Measurements from ENCODE around the gene ATXN7L1.
"Not testable (repeated sequence)": the region's sequence is repeated elsewhere in the genome, so short reads cannot be mapped to it uniquely, and the experiment has no call there.

The ATXN7L1 gene

DNA sequence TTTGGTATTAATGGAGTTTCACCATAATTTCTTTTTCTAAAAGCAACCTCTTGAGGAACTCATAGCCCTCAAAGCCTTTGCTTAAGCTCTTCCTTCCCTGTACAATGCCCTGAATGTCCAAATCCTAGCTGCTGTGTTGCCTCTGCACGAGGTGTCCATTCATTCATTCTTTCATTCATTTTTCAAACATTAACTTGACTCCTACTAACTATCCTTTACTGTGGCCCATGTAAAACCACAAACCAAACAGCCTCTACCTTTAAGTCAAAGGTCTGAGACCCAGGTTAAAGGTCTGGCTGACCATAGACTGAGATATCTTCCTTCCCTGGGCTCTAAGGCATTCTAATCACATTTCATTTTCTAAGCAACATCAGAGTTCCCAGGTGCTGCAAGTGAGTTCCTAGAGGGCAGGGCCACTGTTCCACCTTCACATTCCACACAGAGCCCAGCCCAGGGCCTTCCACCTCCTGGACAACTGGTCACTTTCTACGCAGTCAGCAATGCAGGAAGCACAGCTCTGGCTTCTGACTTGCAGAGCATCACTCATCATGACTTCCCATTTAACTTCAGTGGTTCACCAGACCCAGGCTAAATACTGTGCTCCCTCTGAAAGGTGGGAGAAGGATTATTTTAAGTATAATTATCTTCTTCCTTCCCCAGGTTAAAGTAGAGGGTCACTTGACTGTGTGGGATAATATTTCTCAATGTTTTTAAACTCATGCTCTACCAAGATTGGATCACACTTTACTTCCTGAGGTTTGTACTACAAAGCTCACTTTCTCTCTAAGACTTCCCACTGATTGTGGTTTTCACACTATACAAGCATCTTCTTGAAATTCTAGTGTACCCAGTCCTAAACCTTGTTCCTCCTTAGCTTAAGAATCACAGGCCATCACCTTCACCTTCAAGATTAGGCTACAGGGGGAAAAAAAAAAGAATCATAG lies 19.1 kb downstream of the ATXN7L1 start:
- DNase-seq: no peak

DNA sequence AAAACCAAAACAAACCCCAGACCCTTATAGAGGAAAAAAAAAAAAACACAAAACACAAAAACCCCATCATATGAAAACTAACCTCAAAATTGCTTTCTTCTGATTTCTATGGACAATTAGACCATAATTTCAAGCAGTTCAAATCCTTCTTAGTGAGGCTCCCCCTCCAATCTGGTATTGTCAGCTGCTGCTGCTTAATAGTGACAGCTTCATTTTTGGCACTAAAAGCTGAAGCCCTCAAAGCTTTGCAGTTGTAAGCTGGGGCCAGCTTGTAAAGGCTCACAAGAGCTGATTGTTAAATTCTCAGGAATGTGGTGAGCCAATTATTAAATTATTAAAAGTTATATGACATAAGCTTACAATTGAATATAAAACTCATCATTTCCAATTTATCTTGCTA lies 21.9 kb downstream of the ATXN7L1 start:
- no peak for DNase-seq

DNA sequence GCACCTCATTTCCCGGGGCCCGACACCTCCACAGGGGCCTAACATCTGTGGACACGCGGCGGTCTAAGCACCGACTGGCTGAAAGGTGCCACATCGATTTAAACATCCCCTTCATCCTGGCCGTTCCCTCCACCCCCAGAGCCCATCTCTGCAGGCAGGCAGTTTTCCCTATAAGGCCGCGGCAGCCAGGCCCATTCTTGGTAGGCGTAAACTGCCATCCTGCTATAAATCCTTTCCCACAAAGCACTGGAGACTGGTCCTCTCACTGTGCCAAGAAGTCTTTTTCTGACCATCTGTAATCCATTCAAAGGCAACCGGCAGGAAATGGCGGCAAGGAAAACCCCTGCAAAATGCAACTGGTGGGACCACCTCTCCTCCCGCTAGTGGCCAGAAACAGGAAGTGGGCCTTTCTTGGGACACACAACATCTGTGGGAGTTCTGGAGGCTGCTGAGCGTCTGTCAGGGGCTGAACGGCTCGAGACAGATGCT lies 22.4 kb downstream of the ATXN7L1 start:
- no peak for DNase-seq

DNA sequence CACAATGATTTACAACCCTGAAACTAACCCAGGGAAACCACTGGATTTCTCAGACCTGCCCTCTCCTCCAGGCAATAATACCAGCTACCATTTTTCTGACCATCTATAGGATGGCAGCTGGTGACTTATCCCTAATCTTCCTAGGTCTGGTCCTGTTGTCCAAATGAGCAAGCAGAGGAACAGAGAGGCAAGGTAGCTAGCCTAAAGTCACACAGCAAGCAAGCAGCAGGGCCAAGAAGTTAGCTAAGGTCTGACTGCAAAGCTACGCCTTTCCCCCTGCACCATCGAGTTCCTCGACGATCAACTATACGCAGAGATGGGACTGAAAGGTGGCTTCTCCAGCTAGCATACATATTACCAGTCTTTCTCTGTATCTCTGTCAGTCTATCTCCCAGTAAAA lies 25.3 kb downstream of the ATXN7L1 start:
- no peak for DNase-seq

- DNase-seq: no peak
These were observed 27.1 kb downstream of the ATXN7L1 start for GRCh38 chr7:105849122-105849855.

DNA sequence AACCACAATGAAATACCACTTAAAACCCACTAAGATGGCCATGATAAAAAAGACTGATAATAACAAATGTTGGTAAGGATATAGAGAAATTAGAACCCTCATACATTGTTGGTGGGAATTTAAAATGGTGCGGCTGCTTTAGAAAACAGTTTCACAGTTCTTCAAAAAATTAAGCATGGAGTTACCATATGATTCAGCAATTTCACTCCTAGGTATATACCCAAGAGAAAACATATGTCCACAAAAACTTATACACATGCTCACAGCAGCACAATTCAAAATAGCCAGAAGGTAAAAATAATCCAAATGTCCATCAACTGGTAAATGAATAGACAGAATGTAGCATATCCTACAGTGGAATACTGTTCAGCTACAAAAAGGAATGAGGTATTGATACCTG lies 30.0 kb downstream of the ATXN7L1 start:
- no peak for DNase-seq

GRCh38 chr7:105844681-105845080 lies 31.7 kb downstream of the ATXN7L1 start:
- DNase-seq: not testable (repeated sequence)

DNA sequence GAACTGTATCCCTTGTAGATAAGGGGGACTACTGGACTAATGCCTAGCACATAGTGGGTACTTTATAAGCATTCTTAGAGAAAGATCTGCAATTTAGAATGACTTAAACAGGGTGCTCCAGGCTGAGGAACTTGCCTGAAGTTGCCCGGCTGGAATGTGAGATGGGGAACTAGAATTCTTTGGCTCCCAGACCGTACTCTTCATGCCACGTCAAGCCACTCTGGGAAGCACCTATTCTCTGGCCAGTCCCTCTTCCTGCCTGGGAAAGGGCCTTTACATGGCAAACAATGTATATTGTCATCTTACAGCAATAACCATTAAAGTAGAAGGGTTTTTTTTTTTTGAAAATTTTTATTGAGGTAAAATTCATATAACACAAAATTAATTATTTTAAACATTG lies 34.5 kb downstream of the ATXN7L1 start:
- no peak for DNase-seq

DNA sequence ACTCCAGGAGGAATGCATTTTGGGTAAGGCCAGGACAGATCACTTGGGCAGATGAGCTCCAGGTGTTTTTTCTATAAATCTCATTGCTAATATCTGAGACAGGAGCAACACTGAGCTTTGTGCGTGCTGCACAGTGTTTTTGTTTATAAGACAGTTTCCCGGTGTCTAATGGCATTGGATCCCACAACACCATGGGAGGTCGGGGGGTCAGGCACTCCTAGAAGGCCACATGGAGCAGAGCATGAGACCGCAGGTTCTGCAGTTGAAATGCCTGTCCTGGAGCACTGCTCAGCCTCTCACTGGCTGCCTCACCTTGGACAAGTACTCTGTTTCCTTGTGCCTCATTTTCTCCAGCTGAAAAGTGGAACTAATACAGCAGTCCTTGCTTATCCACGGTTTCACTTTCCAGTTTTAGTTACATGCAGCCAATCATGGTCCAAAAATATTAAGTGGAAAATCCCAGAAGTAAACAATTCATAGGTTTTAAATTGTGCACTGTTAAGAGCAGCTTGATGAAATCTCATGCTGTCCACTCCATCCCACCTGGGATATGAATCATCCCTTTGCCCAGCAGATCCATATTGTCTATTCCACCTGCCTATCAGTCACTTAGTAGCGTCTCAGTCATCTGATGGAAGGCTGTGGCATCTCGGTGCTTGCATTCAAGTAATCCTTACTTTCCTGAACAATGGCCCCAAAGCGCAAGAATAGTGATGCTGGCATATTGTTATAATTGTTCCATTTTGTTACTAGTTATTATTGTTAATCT lies 35.2 kb downstream of the ATXN7L1 start:
- DNase-seq: no peak

DNA sequence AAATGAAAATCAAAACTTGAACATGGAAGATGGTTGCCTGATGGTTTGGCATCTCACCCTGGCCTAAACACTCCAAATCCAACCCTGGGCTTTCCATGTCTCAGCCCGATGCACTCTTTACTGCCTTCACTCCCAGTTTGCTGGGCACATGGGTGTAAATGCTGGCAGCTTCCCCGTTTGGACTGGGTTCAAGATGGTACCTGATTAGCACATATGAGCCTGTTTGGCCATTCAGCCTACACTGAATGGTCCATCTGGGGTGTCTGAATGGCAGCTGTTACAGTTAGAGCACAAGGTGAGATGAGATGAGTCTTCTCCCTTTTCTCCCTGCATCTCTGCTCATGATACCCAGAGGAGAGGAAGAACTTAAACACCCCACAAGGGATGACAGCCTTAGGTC lies 37.1 kb downstream of the ATXN7L1 start:
- DNase-seq: no peak

DNA sequence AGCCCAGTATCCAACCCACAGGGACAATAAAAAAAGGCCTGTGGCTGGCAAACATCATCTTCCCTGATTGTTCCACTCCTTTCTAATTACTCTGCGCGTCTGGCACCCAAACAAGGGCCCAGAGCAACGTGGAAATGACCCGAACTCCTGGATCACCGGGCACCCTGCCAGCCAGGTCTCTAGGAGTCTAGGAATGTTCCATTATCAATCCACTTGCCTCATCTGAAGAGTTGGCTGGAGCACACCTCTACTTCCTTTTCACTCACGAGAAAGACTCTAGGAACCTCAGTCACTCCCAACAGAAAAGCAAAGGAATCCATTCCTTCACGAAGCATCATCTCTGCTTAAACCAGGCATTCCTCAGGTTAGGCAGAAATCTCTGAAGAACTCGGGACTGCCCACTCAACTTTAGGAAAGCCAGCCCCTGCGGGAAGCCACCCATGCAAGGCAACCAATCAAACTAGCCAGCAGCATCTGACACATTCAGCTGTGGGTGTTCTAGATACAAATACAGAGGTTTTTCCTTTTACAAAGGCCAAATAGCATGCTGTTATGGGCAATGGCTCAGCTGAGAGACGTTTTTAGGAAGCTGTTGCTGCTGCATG lies 37.7 kb downstream of the ATXN7L1 start:
- DNase-seq: no peak

DNA sequence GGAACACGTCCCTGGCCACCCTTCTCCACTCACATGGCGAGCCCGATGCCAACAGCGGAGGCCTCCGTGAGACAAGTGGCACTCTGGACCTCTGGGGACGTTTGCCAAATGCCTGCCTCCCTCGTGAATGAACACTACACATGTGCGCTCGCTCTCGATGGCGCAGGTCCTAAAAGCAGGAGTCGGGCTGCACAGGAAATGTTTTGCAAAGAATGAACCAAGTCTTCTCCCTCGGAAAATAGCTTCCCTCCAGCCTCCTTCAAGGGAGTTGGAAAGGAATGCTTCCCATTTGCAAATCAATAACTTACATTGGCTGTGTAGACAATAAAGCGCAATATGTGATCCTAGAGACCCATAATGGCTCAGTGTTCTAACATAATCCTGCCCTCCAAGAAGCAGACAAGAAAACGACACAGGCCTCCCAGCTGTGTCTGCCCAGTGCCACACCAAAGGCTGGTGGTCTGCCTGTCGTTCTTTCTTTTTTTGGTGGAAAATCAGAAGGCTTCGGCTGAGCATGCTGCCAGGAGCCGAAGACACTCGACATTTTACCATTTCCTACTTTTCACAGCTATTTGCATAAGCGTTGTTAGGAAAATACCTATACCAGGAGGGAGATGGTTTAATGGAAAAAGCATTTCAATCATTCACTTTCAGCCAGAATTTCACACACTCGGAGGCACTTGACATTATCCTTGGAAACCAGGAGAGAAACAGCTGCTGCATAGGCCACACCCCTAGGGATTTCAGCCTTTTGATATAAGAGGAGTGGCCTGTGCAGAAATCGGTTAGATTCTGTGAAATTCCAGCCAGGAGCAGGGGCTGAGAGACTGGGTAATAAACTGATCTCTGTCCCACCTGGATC lies 38.4 kb downstream of the ATXN7L1 start:
- DNase-seq: peak; percentile 45

DNA sequence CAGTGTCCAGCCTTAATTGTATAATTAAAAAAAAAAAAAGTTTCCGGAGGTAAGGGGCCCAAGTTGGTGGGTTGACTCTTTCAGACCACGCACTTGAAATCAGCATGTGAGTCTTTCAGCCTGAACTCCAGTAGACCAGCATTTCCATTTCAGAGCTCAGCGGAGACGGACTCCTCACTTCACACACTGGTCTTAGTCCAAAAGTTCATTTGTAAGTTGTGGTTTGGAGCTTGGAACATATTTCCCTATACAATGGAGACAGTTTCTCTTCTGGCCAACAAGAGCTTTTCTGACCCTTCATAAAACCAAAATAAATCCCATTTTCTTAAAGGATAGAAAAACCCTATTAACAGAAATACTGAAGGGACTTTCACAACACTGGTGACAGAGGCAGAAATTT lies 41.0 kb downstream of the ATXN7L1 start:
- DNase-seq: no peak

DNA sequence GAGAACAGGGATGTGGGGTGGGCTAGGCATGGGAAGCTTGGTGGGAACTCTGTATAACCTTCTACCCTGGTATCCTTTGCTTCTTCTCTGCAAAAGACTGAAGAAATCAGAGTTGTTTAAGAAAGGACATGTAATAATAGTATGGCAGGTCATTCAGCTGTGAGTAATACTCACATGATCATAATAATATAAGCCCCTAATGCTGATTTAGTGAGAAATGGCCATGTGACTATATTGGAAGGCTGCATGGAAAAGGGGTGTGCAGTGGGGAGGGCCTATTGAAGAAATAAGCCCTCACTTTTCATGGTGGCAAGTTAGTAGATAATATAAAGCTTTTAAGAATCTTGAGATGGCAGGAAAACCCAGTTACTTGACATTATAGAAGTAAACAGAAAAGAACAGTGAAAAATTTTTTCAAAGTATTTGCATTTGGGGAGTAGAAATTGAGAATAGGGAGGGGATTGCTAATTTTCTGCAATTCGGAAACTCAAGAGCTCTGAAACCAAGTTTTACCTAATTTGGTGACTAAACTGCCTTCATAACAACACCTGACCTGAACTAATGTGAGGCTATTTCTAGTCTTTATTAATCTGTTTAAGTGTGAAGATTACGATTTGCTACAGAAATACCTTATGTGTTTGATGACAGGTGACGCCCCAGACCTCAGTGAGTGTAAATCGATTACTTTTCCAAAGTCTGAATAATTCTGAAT lies 44.4 kb downstream of the ATXN7L1 start:
- DNase-seq: no peak

DNA sequence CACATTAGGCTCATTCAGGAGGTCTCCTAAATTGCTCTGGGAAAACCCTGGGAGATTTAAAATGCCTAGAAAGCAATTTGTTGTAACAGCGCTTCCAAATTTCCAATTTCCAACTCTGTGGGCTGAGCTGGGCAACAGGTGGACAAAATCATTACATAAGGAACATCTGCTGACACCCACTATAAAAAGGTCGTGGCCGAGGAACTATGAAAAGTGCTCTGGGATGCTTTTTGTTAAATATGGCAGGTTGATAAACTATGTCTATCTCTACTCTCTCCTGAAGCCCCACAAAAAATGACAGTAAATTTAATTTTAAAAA lies 45.1 kb downstream of the ATXN7L1 start:
- DNase-seq: no peak

- no peak for DNase-seq
These were observed 45.7 kb downstream of the ATXN7L1 start for GRCh38 chr7:105830405-105831301.

GRCh38 chr7:105829681-105830322 lies 46.6 kb downstream of the ATXN7L1 start:
- DNase-seq: no peak

- DNase-seq: no peak
These were observed 48.3 kb downstream of the ATXN7L1 start for GRCh38 chr7:105828141-105828540.

- DNase-seq: peak; percentile 39
These were observed 49.1 kb downstream of the ATXN7L1 start for GRCh38 chr7:105827151-105827875.

Measured in NCI-H526 treated with DMSO at 0.1 percent for 48 hours (cell line).